ENCODE measurements around the gene ROBO2. TPM values are rescaled to one million over a fixed set of nuclear protein-coding genes. Genes with fewer than 3 reads are reported as not detected.

Gene ROBO2
- total and polyA plus RNA-seq, 5 donors: 0.05 to 2.1 (median 0.39) TPM; not detected in 1

DNA sequence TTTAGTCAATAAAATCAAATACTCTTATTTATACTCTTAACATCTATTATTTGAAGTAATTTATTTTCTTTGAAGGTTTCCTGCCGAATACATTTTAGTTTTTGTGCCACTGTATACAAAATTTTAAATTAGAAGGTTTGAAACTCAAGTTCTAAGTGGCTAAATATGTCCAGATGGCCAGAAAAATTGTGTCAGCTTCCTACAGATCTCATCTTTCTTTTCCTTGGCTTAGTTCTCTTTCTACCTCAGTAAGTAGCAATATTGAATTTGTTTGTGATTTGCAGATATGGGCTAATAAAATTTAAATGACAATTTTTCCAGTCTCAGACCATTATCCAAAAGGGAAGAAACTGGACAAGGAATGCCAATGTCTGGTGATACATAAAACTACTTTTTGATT is 452.1 kb downstream of the ROBO2 start:
- no peak overlapping the region for H3K4me3 ChIP-seq (ENCODE audit: low read length)
- no peaks in the 10 kb centered on the region for H3K4me1 ChIP-seq (ENCODE audit: control insufficient read depth, insufficient read depth, low read length)
- intact Hi-C loops (cut with DNase I): no loop called here
- 73% methylated on average over 1 of the region's 1 CpG for WGBS
- H3K27me3 ChIP-seq (ENCODE audit: control insufficient read depth, insufficient read depth): no peaks in the 10 kb centered on the region
- H3K27ac ChIP-seq (ENCODE audit: low read length): no peak overlapping the region
- no peaks in the 10 kb centered on the region for H3K9me3 ChIP-seq (ENCODE audit: control insufficient read depth, low read length)
- DNase-seq: no peak
- no peak for ATAC-seq

DNA sequence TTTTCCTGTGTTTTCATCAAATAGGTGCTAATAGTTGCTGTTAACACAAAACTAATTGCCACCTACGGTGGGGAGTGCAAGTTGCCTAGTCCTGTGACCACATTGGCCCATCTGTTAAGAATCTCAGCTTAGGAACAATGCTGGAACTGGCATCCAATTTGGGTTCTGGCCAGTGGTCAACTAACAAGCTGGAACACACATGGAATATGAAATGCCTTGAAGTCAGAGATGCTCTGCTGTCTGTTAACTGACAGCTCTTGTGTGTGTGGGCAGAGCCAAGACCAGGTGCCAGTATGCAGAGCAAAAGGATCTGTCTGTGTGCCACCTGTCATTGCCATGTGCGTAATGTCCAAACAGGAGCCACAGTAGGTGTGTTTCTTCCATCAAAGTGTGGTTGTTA is 460.8 kb downstream of the ROBO2 start:
- DNase-seq: no peak

DNA sequence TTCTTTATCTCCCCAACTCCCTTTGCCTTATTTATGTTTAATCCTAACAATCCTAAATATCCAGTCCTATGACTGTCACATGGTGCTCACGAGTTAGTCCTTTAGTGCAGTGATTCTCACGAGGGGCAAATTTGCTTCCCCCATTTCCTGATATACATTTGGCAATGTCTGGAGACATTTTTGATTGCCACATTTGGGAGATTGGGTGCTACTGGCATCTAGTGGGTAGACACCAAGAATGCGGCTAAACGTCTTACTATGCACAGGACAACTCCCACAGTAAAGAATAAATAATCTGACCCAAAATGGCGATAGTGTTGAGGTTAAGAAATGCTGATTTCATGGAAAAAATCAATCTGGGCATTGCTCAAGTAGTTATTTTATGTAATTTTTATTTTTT is 466.5 kb downstream of the ROBO2 start:
- no peak overlapping the region for H3K27ac ChIP-seq (ENCODE audit: low read length)
- no peak overlapping the region for H3K4me3 ChIP-seq (ENCODE audit: low read length)
- 81% methylated on average over 5 of the region's 5 CpGs for WGBS
- no peaks in the 10 kb centered on the region for H3K9me3 ChIP-seq (ENCODE audit: control insufficient read depth, low read length)
- intact Hi-C loops (cut with DNase I): no loop called here
- no peak for DNase-seq
- no peaks in the 10 kb centered on the region for H3K4me1 ChIP-seq (ENCODE audit: control insufficient read depth, insufficient read depth, low read length)
- no peak for ATAC-seq
- no peaks in the 10 kb centered on the region for H3K27me3 ChIP-seq (ENCODE audit: control insufficient read depth, insufficient read depth)

More for the DNA sequence above, 460.8 kb downstream of the ROBO2 start:
- H3K27ac ChIP-seq (ENCODE audit: low read length): no peak overlapping the region
- intact Hi-C loops (cut with DNase I): no loop called here
- no peaks in the 10 kb centered on the region for H3K4me1 ChIP-seq (ENCODE audit: control insufficient read depth, insufficient read depth, low read length)
- 52% methylated on average over 2 of the region's 2 CpGs for WGBS
- no peaks in the 10 kb centered on the region for H3K27me3 ChIP-seq (ENCODE audit: control insufficient read depth, insufficient read depth)
- no peak overlapping the region for H3K4me3 ChIP-seq (ENCODE audit: low read length)
- ATAC-seq: no peak
- H3K9me3 ChIP-seq (ENCODE audit: control insufficient read depth, low read length): no peaks in the 10 kb centered on the region

DNA sequence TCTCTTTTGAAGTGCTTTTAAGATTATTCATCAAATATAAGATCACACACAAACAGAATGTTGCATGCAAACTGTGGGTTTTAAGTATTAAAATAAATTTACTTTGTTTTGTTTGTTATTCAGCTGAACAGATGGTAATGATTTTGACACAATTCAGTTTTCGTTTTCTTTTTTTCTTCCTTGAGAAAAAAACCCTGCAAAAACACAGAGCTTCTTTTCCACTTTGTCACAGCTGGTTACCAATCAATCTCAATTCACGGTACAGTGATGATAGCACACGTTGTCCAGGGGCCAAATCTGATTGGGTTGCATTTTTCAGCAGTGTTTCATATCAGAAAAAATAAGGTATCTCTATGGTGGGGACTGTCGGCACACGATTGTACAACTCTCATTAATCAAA is 473.6 kb downstream of the ROBO2 start:
- no peak overlapping the region for H3K4me3 ChIP-seq (ENCODE audit: low read length)

DNA sequence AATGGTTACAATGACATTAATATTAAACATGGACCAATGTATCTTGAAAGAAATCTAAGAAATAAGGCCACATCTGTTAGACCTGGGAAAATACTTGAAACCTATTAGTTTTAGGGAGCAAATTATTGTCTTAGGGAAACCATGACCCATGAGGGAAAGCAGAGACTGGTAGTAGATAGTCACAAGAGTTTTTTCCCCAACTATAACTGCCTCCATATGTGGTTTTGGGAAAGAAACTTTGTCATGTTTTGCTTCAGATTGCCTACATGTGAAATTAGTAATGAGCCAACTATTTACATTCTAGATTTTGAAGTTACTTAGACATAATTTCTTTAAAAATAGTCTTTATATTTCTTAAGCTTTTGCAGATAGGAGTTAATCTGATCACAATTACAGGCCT is 474.9 kb downstream of the ROBO2 start:
- DNase-seq: no peak
- H3K27ac ChIP-seq (ENCODE audit: low read length): no peak overlapping the region
- ATAC-seq: no peak

More for the DNA sequence above, 473.6 kb downstream of the ROBO2 start:
- WGBS: 10% methylated on average over 5 of the region's 5 CpGs
- intact Hi-C loops (cut with DNase I): no loop called here
- no peak overlapping the region for H3K27ac ChIP-seq (ENCODE audit: low read length)
- no peaks in the 10 kb centered on the region for H3K9me3 ChIP-seq (ENCODE audit: control insufficient read depth, low read length)
- H3K4me1 ChIP-seq (ENCODE audit: control insufficient read depth, insufficient read depth, low read length): no peaks in the 10 kb centered on the region
- DNase-seq (no peak), ATAC-seq (no peak)
- no peaks in the 10 kb centered on the region for H3K27me3 ChIP-seq (ENCODE audit: control insufficient read depth, insufficient read depth)

DNA sequence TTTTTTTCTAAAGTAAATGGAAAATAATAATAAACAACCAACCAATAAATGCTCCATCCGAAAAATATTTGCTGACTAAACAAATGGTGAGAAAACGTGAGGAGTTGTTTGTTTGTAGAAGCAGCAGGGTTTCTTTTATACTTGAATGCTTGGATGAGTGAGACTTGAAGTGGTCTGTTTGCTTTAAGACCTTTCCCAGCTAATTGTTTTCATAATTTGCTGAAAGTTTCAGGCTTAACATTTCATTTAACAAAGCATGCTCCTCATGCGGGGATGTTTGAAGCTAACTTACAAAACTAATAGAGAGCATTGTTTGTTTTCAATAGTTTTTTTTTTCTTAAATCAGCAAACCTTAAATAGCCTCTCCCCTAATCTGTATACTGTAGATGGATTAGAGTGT is 484.6 kb downstream of the ROBO2 start:
- Histone ChIP-seq H3K4me3 (ENCODE audit: low read length) (no peak overlapping the region), H3K4me1 (ENCODE audit: control insufficient read depth, insufficient read depth, low read length) (no peaks in the 10 kb centered on the region), H3K27me3 (ENCODE audit: control insufficient read depth, insufficient read depth) (no peaks in the 10 kb centered on the region), H3K27ac (ENCODE audit: low read length) (no peak overlapping the region), H3K9me3 (ENCODE audit: control insufficient read depth, low read length) (no peaks in the 10 kb centered on the region)
- ATAC-seq: no peak
- intact Hi-C loops (cut with DNase I): no loop called here
- DNase-seq: no peak
- 65% methylated on average over 3 of the region's 3 CpGs for WGBS

More for the DNA sequence above, 474.9 kb downstream of the ROBO2 start:
- Histone ChIP-seq H3K27me3 (ENCODE audit: control insufficient read depth, insufficient read depth) (no peaks in the 10 kb centered on the region), H3K4me1 (ENCODE audit: control insufficient read depth, insufficient read depth, low read length) (no peaks in the 10 kb centered on the region), H3K9me3 (ENCODE audit: control insufficient read depth, low read length) (no peaks in the 10 kb centered on the region), H3K4me3 (ENCODE audit: low read length) (no peak overlapping the region)
- intact Hi-C loops (cut with DNase I): no loop called here

DNA sequence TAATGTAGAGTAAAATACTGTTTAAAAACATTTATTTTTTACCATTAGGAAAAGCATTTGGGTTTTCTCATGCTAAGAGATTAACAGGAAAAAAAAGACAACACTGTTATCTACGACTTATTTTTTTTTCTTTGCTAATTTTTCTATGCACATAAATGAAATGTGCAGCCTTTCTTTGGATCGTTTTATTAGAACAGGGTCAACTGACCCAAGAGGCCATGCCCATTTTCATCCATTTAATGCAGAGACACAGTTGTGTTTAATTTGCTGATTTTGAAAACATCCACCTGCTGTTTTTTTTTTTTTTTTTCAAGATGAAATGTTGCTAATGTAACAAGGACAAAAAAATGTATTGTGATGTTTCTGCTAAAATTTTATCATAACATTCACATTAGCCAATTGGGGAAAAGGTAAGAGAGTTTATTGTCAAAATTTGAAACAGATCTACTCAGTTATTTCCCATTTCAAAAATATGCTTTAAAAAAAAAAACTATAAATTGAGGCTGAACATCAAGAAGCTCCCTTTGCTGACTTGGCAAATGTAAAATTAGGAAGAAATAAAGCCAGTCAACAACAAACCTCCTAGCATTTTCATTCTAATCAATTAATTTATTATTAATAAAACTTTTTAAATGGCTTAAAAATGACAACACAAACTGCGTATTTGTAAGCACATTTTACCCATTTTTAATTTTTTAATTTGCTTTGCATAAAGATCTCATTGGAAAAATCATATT is 485.2 kb downstream of the ROBO2 start:
- no peak for DNase-seq
- intact Hi-C loops (cut with DNase I): no loop called here
- H3K27me3 ChIP-seq (ENCODE audit: control insufficient read depth, insufficient read depth): no peaks in the 10 kb centered on the region
- no peak overlapping the region for H3K27ac ChIP-seq (ENCODE audit: low read length)
- 63% methylated on average over 3 of the region's 3 CpGs for WGBS
- no peaks in the 10 kb centered on the region for H3K9me3 ChIP-seq (ENCODE audit: control insufficient read depth, low read length)
- H3K4me3 ChIP-seq (ENCODE audit: low read length): no peak overlapping the region
- H3K4me1 ChIP-seq (ENCODE audit: control insufficient read depth, insufficient read depth, low read length): no peaks in the 10 kb centered on the region
- ATAC-seq: no peak

DNA sequence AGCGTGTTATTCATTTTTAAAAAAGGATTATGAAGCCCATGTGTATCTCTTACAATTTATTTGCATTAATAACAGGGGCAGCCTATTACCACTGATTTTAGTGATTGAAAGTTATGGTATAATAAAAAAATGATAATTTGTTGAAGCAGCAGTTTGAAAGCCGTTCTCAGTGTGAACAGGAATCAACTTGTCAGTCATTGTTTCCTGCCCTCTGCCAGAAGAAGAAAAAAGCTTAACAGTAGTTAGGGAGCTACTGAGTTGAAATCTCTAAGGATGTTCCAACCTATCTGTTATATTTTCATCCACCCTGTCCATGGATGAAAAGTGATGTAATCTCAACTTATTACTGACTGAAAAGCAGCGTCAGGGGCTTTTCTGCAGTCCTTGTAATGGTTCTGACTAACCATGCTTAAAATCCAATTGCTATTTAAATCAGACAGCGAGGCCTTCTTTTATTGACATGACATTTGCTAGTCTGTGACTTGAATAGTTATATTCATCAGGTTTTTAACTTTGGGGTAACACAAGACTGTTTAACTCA is 486.7 kb downstream of the ROBO2 start:
- intact Hi-C loops (cut with DNase I): no loop called here
- H3K4me3 ChIP-seq (ENCODE audit: low read length): no peak overlapping the region
- 50% methylated on average over 4 of the region's 4 CpGs for WGBS

DNA sequence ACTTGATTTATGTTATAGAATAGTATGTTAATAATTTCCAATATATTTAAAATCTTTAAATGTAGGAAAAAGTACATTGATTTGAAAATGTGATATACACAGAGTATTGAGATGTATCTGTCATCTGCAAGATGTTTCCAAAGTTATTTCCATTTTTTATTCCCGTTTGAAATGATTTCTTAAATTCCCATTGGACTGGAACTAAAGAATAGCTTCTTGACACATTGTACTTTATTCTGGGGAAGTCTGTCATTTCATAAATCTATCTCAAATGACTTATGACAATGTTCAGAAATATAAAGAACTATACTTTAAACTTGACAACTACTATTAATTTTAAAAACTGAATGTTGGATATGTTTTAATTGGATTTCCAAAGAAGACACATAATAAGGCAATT is 489.6 kb downstream of the ROBO2 start:
- H3K4me3 ChIP-seq (ENCODE audit: low read length): no peak overlapping the region
- intact Hi-C loops (cut with DNase I): no loop called here

More for the DNA sequence above, 486.7 kb downstream of the ROBO2 start:
- no peak for DNase-seq
- no peak for ATAC-seq
- H3K27me3 ChIP-seq (ENCODE audit: control insufficient read depth, insufficient read depth): no peaks in the 10 kb centered on the region
- no peak overlapping the region for H3K27ac ChIP-seq (ENCODE audit: low read length)
- no peaks in the 10 kb centered on the region for H3K4me1 ChIP-seq (ENCODE audit: control insufficient read depth, insufficient read depth, low read length)
- H3K9me3 ChIP-seq (ENCODE audit: control insufficient read depth, low read length): no peaks in the 10 kb centered on the region

DNA sequence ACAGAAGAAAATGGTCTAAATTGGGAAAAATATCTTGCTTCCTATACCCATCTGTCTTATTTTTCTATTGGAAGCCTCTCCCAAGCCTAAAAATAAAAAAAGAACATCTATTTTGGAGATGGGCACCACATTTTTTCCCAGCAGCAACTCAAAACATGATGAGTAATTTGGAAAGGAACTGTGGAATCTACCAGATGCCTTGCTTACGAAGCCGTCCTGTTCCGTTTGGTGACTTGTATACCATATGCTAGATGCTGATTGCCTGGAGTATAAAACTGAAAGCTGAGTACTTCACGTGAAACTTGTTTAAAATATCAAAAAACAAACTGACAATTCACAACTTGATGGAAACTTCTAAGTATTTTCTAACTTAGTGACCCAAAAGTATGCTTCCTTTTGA is 491.0 kb downstream of the ROBO2 start:
- Histone ChIP-seq H3K4me3 (ENCODE audit: low read length) (no peak overlapping the region), H3K4me1 (ENCODE audit: control insufficient read depth, insufficient read depth, low read length) (no peaks in the 10 kb centered on the region), H3K27ac (ENCODE audit: low read length) (no peak overlapping the region), H3K27me3 (ENCODE audit: control insufficient read depth, insufficient read depth) (no peaks in the 10 kb centered on the region), H3K9me3 (ENCODE audit: control insufficient read depth, low read length) (no peaks in the 10 kb centered on the region)
- 83% methylated on average over 4 of the region's 4 CpGs for WGBS
- ATAC-seq (no peak), DNase-seq (no peak)
- intact Hi-C loops (cut with DNase I): no loop called here

More for the DNA sequence above, 489.6 kb downstream of the ROBO2 start:
- DNase-seq (no peak), ATAC-seq (no peak)
- 66% methylated on average over 1 of the region's 1 CpG for WGBS
- Histone ChIP-seq H3K9me3 (ENCODE audit: control insufficient read depth, low read length) (no peaks in the 10 kb centered on the region), H3K27me3 (ENCODE audit: control insufficient read depth, insufficient read depth) (no peaks in the 10 kb centered on the region), H3K4me1 (ENCODE audit: control insufficient read depth, insufficient read depth, low read length) (no peaks in the 10 kb centered on the region), H3K27ac (ENCODE audit: low read length) (no peak overlapping the region)

DNA sequence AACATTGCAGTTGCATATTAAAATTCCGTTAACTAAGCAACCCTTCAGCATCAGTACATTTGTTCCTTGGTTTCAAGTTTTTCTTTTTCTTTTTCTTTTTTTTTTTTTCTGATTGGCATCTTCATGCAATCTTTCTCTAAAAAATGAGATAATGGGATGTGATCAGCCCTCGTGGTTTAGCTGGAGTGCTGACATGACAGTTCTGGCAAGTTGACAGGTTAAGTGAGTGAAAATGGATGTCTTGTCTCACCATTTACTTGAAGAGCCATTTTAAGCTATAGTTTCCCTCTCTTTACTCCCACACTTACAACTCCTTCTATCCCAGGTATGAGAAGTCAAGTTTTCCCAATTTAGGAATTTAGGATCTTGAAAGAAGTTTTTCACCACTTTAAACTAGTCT is 495.2 kb downstream of the ROBO2 start:
- intact Hi-C loops (cut with DNase I): no loop called here
- no peaks in the 10 kb centered on the region for H3K9me3 ChIP-seq (ENCODE audit: control insufficient read depth, low read length)

More for the DNA sequence above, 495.2 kb downstream of the ROBO2 start:
- ATAC-seq (no peak), DNase-seq (no peak)
- 50% methylated on average over 2 of the region's 2 CpGs for WGBS
- Histone ChIP-seq H3K4me1 (ENCODE audit: control insufficient read depth, insufficient read depth, low read length) (no peaks in the 10 kb centered on the region), H3K27me3 (ENCODE audit: control insufficient read depth, insufficient read depth) (no peaks in the 10 kb centered on the region), H3K27ac (ENCODE audit: low read length) (no peak overlapping the region), H3K4me3 (ENCODE audit: low read length) (no peak overlapping the region)

Measured in right cardiac atrium (tissue), 5 donors.